Effector memory CD8-positive, alpha-beta T cell (primary cell): ENCODE data around the gene COLQ.

Experiments
- ATAC-seq: fragments of 150-1000 bp; cut with Tn5 transposase; replicated peaks from 2 replicates; pipeline ENCODE4 v1.10.0; 2021; ENCODE audit warnings: mild to moderate bottlenecking, moderate library complexity
- DNase-seq, 3 experiments: peaks; one replicate each; pipeline ENCODE4 v3.0.0; 2021
- H3K27ac Mint-ChIP-seq, 2 donors: one replicate each; pipeline ENCODE4 v1.8.0; 2022; ENCODE audit warnings: mild to moderate bottlenecking in 2 of 2, mixed read lengths in 2 of 2, moderate library complexity in 2 of 2
- H3K27me3 Mint-ChIP-seq, 2 donors: one replicate each; pipeline ENCODE4 v1.8.0; 2022; ENCODE audit warnings: mixed read lengths in 2 of 2
- H3K36me3 Mint-ChIP-seq: one replicate; pipeline ENCODE4 v1.8.0; 2022; ENCODE audit warnings: mild to moderate bottlenecking, moderate library complexity, mixed read lengths; ENCODE audit not compliant: insufficient read depth
- H3K4me1 Mint-ChIP-seq, 2 donors: one replicate each; pipeline ENCODE4 v1.8.0; 2022; ENCODE audit warnings: low read depth in 2 of 2, mixed read lengths in 2 of 2
- H3K4me3 Mint-ChIP-seq, 2 donors: one replicate each; pipeline ENCODE4 v1.8.0; 2022; ENCODE audit warnings: mild to moderate bottlenecking in 2 of 2, mixed read lengths in 2 of 2, moderate library complexity in 2 of 2
- H3K9me3 Mint-ChIP-seq, 2 donors: one replicate each; pipeline ENCODE4 v1.8.0; 2022; ENCODE audit warnings: mixed read lengths in 2 of 2

COLQ gene

DNA sequence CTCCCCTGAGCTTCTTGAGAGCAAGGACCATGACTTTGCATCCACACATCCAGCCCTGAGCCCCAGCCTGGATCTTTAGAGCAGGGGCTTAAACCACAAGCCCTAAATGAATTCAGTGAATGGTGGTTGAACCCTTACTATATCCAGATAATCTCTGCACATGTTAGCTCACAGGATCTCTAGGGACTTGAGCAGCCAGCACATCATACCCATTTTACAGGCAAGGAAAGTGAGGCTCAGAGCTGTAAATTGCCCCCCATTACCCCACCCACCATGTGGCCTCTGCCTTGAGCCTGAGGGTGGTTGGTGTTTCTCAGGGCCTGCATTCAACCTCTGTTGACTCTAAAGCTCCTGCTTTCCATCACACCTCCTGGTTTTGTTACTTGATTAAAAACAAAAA is 66.5 kb downstream of the COLQ start:
- Mint-ChIP-seq H3K9me3 (no peaks in the 10 kb centered on the region), H3K4me3 (no peak overlapping the region), H3K27me3 (no peaks in the 10 kb centered on the region), H3K27ac (peak overlapping the region in 1 of 2 donors; percentile 66), H3K36me3 (peaks cover 12% of the 10 kb centered on the region), H3K4me1 (peaks cover 11 to 13% of the 10 kb centered on the region in 2 donors)
- DNase-seq (no peak), ATAC-seq (no peak)

- DNase-seq = no peak
- Mint-ChIP-seq H3K4me3 (no peak overlapping the region), H3K36me3 (peaks cover 12% of the 10 kb centered on the region), H3K9me3 (no peaks in the 10 kb centered on the region), H3K27ac (peak overlapping the region in 1 of 2 donors; percentile 66), H3K27me3 (no peaks in the 10 kb centered on the region), H3K4me1 (peaks cover 7 to 13% of the 10 kb centered on the region in 2 donors)
- ATAC-seq = no peak
Observed at GRCh38 chr3:15453991-15454625, 67.4 kb downstream of the COLQ start.

GRCh38 chr3:15453501-15453900 is 68.0 kb downstream of the COLQ start:
- DNase-seq (no peak), ATAC-seq (no peak)
- H3K9me3 Mint-ChIP-seq = no peaks in the 10 kb centered on the region
- H3K27me3 Mint-ChIP-seq = no peaks in the 10 kb centered on the region
- peaks cover 12% of the 10 kb centered on the region for H3K36me3 Mint-ChIP-seq
- peak overlapping the region; percentile 27 to 30 for H3K27ac Mint-ChIP-seq
- peaks cover 7 to 13% of the 10 kb centered on the region in 2 donors for H3K4me1 Mint-ChIP-seq
- no peak overlapping the region for H3K4me3 Mint-ChIP-seq

GRCh38 chr3:15452961-15453360 is 68.5 kb downstream of the COLQ start:
- ATAC-seq = no peak
- Mint-ChIP-seq H3K4me3 (no peak overlapping the region), H3K4me1 (peaks cover 3 to 10% of the 10 kb centered on the region in 2 donors), H3K27ac (peak overlapping the region in 1 of 2 donors; percentile 30), H3K9me3 (no peaks in the 10 kb centered on the region), H3K27me3 (no peaks in the 10 kb centered on the region), H3K36me3 (peaks cover 12% of the 10 kb centered on the region)
- DNase-seq = no peak

- no peak for DNase-seq
- Mint-ChIP-seq H3K9me3 (no peaks in the 10 kb centered on the region), H3K4me1 (peaks cover 3 to 10% of the 10 kb centered on the region in 2 donors), H3K27me3 (no peaks in the 10 kb centered on the region), H3K36me3 (peaks cover 12% of the 10 kb centered on the region), H3K4me3 (no peak overlapping the region), H3K27ac (peak overlapping the region in 1 of 2 donors; percentile 30)
- no peak for ATAC-seq
Observed at GRCh38 chr3:15452156-15452555, 69.3 kb downstream of the COLQ start.

GRCh38 chr3:15451216-15452113 is 70.0 kb downstream of the COLQ start:
- H3K4me3 Mint-ChIP-seq = no peak overlapping the region
- DNase-seq = no peak
- peaks cover 12% of the 10 kb centered on the region for H3K36me3 Mint-ChIP-seq
- ATAC-seq = no peak
- H3K4me1 Mint-ChIP-seq = peaks cover 3 to 10% of the 10 kb centered on the region in 2 donors
- no peaks in the 10 kb centered on the region for H3K9me3 Mint-ChIP-seq
- no peaks in the 10 kb centered on the region for H3K27me3 Mint-ChIP-seq
- peak overlapping the region in 1 of 2 donors; percentile 63 for H3K27ac Mint-ChIP-seq

DNA sequence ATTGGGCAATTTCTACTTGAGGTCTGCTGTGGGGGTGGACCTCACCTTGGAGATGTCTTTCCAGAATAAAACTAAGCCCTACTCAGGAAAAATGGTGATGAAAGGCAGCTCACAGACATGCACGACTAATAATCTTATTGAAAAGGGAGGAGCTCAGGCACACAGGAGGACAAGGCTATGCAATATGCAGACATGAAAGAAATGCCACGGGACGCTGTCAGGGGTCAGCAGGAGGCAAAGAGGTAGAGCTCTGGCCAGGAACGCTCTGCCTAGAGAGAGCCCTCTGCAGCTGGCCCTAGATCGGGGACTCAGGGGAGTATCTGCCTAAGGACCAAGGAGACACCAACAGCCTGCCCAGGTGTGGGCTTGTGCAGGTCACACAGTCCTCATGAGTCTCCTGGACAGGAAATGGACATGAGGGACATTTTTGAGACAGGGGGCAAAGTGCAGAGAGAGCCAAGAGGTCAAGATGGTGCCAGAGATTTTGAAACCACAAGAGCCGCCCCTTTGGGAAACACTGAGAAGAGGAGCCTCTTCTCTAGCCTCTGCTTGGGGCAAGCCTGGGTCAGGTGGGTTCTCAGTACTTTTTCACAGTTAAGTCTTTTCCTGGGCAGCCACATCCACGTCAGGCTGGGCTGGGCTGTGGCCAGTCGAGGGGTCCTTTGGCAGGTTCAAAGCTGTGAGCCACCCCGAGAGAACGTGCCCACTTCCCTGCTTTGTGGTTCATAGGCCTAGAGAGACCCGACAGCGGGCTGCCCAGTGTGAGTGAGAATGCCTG is 70.9 kb downstream of the COLQ start:
- ATAC-seq (no peak), DNase-seq (no peak)
- H3K4me1 Mint-ChIP-seq = peaks cover 3 to 10% of the 10 kb centered on the region in 2 donors
- peak overlapping the region in 1 of 2 donors; percentile 63 for H3K27ac Mint-ChIP-seq
- H3K4me3 Mint-ChIP-seq = no peak overlapping the region
- H3K36me3 Mint-ChIP-seq = peaks cover 13% of the 10 kb centered on the region
- H3K9me3 Mint-ChIP-seq = no peaks in the 10 kb centered on the region
- no peaks in the 10 kb centered on the region for H3K27me3 Mint-ChIP-seq

GRCh38 chr3:15449489-15450224 is 71.8 kb downstream of the COLQ start:
- DNase-seq (no peak), ATAC-seq (no peak)
- Mint-ChIP-seq H3K9me3 (no peaks in the 10 kb centered on the region), H3K4me1 (peaks cover 3 to 10% of the 10 kb centered on the region in 2 donors), H3K27ac (peak overlapping the region; percentile 51 to 56), H3K4me3 (no peak overlapping the region), H3K36me3 (peaks cover 23% of the 10 kb centered on the region), H3K27me3 (no peaks in the 10 kb centered on the region)

DNA sequence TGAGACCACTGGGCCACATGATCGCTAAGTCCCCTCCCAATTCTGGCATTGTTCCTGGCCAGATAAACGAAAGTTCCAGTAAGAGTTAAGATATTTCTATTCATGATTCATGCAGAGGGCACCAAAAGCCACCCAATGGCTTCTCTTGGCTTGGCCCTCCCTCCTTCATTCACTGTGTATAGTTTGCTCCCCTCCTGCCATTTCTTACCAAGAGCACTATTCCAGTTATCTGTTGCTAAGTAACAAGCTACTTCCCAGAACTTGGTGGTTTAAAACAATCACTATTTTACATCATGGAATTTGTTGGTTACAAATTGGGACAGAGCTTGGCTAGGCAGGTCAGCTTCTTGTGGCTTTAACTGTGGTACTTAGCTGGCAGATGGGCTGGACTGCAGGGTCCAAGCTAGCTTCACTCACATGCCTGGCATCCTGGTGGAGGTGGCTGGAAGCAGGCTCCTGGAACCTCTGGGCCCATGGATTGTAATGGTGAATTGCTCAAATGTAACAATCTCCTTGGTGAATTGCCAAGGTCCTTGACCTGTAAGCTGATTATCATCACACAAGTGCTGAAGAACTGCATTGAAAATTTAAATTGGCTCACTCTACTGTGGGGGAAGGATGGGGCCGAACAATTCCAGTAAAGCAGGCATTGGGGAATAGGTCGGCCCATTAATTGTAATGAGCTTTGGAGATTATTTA is 77.5 kb downstream of the COLQ start:
- H3K36me3 Mint-ChIP-seq = peaks cover 51% of the 10 kb centered on the region
- no peaks in the 10 kb centered on the region for H3K9me3 Mint-ChIP-seq
- ATAC-seq (no peak), DNase-seq (no peak)
- H3K27ac Mint-ChIP-seq = peak overlapping the region; percentile 41 to 44
- H3K27me3 Mint-ChIP-seq = no peaks in the 10 kb centered on the region
- peaks cover 10 to 16% of the 10 kb centered on the region in 2 donors for H3K4me1 Mint-ChIP-seq
- H3K4me3 Mint-ChIP-seq = no peak overlapping the region

GRCh38 chr3:15440891-15441290 is 80.6 kb downstream of the COLQ start:
- no peak for DNase-seq
- peak; percentile 24 for ATAC-seq
- Mint-ChIP-seq H3K36me3 (peaks cover 80% of the 10 kb centered on the region), H3K9me3 (no peaks in the 10 kb centered on the region), H3K4me3 (peak overlapping the region in 1 of 2 donors; percentile 1), H3K4me1 (peaks cover 10 to 16% of the 10 kb centered on the region in 2 donors), H3K27me3 (no peaks in the 10 kb centered on the region), H3K27ac (peak overlapping the region; percentile 75 to 87)

DNA sequence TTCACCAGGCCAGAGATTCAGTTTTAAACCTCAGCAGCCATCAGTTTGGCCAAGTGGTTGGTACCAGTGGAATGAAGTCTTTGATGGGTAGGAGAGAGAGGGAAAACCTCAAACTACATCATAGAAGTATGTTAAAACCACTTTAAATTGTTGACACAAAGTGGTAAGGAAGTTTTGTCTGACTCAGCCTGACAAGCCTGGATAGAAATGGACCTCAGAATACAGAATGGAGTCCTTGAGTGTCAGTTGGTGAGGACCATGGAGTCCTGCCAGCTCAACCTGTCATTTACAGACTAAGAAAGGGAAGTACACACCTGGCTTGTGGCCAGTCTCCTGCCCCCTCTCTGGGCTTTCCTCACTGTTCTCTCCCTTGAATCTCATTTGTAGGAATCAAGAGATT is 82.0 kb downstream of the COLQ start:
- Mint-ChIP-seq H3K4me1 (peaks cover 10 to 16% of the 10 kb centered on the region in 2 donors), H3K36me3 (peaks cover 79% of the 10 kb centered on the region), H3K9me3 (no peaks in the 10 kb centered on the region), H3K27ac (peak overlapping the region in 1 of 2 donors; percentile 35), H3K27me3 (no peaks in the 10 kb centered on the region), H3K4me3 (no peak overlapping the region)
- no peak for DNase-seq
- no peak for ATAC-seq

DNA sequence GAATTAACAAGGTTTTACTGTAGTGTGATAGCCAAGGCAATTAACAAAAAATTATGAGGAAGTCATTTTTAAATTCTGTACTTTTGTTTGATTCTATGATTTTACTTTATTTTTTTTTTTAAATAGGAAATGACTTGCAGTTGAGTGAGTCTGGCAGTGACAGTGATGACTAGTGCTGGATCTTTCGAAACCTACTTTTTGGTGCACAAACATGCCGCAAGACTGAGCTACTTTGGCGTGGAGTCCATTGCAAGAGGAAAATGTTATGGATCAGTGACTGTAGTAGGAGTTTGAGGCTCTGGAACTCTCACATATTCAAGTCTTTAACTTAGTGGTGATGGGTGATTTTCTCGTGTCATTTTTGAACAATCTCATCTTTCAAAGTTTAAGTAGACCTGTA is 82.5 kb downstream of the COLQ start:
- H3K36me3 Mint-ChIP-seq = peaks cover 81% of the 10 kb centered on the region
- H3K27ac Mint-ChIP-seq = no peak overlapping the region
- ATAC-seq (no peak), DNase-seq (no peak)
- H3K4me3 Mint-ChIP-seq = no peak overlapping the region
- H3K4me1 Mint-ChIP-seq = peaks cover 10 to 16% of the 10 kb centered on the region in 2 donors
- no peaks in the 10 kb centered on the region for H3K27me3 Mint-ChIP-seq
- no peaks in the 10 kb centered on the region for H3K9me3 Mint-ChIP-seq
